Activated naive CD8-positive, alpha-beta T cell treated with anti-CD3 and anti-CD28 coated beads, Interleukin-2, amount 50 U/mL, for 24 hours (primary cell): ENCODE data around the gene STKLD1.

Experiments
- ATAC-seq: fragments of 150-1000 bp; cut with Tn5 transposase; one replicate; pipeline ENCODE4 v1.10.0; 2021
- DNase-seq: peaks from one replicate; pipeline ENCODE4 v3.0.0; 2021
- H3K27ac Mint-ChIP-seq: one replicate; pipeline ENCODE4 v1.8.0; 2021; ENCODE audit warnings: mild to moderate bottlenecking, mixed read lengths
- H3K27me3 Mint-ChIP-seq: one replicate; pipeline ENCODE4 v1.8.0; 2021; ENCODE audit warnings: mixed read lengths
- H3K36me3 Mint-ChIP-seq: one replicate; pipeline ENCODE4 v1.8.0; 2021; ENCODE audit warnings: low read depth, mixed read lengths
- H3K4me1 Mint-ChIP-seq: one replicate; pipeline ENCODE4 v1.8.0; 2021; ENCODE audit warnings: mixed read lengths
- H3K4me3 Mint-ChIP-seq: one replicate; pipeline ENCODE4 v1.8.0; 2021; ENCODE audit warnings: mild to moderate bottlenecking, moderate library complexity, mixed read lengths
- H3K9me3 Mint-ChIP-seq: one replicate; pipeline ENCODE4 v1.8.0; 2021; ENCODE audit warnings: mixed read lengths

The STKLD1 gene

GRCh38 chr9:133340256-133340655, 35.9 kb upstream of the STKLD1 start:
- H3K36me3 Mint-ChIP-seq = peaks cover 47% of the 10 kb centered on the region
- DNase-seq (no peak), ATAC-seq (no peak)
- no peaks in the 10 kb centered on the region for H3K9me3 Mint-ChIP-seq
- peaks cover 40% of the 10 kb centered on the region for H3K4me1 Mint-ChIP-seq
- no peaks in the 10 kb centered on the region for H3K27me3 Mint-ChIP-seq
- peak overlapping the region; percentile 52 for H3K27ac Mint-ChIP-seq
- H3K4me3 Mint-ChIP-seq = no peak overlapping the region

DNA sequence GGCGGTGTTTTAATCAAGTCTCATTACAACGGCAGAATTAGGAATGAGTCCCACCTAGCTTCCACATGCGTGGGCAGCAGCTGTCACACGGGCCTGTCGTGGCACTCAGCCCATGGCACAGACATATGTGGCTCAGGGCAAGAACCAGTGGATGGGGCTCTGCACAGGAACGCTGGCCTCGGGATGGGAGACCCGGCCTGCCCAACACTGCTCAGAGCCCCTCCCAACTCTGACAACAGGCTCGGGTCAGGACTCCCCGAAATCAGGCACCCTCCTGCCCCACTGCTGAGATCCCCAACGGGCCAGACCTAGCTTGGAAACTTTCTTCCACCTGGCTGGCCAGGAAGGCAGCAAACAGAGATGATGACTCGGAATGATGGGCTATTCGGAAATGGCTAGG, 35.2 kb upstream of the STKLD1 start:
- Mint-ChIP-seq H3K36me3 (peaks cover 43% of the 10 kb centered on the region), H3K27me3 (no peaks in the 10 kb centered on the region), H3K27ac (peak overlapping the region; percentile 52), H3K9me3 (no peaks in the 10 kb centered on the region), H3K4me1 (peaks cover 38% of the 10 kb centered on the region), H3K4me3 (no peak overlapping the region)
- no peak for ATAC-seq
- no peak for DNase-seq

DNA sequence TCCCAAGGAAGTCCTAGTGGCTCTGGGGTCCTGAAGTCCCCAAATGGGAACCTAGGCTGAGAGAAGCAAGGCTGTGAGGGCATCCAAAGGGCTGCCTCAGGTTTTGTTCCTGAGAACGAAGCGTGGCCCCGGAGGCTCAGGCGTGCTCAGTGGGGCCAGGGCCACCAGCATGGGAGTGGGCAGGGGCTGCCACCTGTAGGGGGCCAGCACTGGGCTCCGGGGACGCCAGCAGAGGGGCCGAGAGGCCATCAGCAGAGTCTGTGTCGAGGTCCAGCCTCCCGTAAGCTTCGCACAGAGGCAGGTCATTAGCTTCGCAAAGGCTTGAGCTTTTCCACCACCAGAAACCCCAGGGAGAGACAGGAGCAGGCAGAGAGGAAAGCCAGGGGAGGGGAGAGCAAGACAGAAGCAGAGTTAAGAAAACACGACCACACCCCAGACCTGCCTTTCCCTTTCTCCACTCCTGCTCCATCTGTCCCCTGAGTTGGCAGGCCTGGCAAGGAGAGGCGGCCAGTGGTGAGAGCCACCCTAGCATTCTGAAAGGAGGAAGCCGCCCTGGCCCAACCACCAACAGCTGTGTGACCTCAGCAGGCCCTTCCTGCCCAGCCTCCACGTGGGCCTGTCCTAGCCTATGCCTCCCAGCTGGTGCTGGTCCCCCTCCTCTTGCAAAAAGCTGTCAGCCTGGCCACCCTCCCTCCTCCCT, 34.6 kb upstream of the STKLD1 start:
- Mint-ChIP-seq H3K4me1 (peaks cover 41% of the 10 kb centered on the region), H3K36me3 (peaks cover 40% of the 10 kb centered on the region), H3K27me3 (no peaks in the 10 kb centered on the region)

DNA sequence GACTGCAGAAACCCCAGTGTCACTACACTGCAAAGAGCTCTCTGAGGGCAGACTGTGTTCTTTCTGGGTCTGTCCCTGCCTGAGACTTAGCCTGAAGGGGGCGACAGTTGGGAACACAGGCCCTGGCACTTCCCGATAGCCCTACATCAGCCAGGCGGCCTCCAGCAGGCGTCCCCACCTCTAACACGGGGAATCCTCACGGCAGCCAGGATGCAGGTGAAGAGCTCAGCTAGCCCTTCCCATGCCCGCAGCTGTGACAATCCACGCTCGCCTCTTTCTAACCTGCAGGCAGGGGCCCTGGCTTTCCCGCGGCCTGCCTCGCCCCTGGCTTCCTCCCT, 34.1 kb upstream of the STKLD1 start:
- DNase-seq (no peak), ATAC-seq (no peak)
- Mint-ChIP-seq H3K9me3 (no peaks in the 10 kb centered on the region), H3K36me3 (peaks cover 39% of the 10 kb centered on the region), H3K4me1 (peaks cover 41% of the 10 kb centered on the region), H3K27me3 (no peaks in the 10 kb centered on the region), H3K4me3 (no peak overlapping the region), H3K27ac (peak overlapping the region; percentile 73)

More for the DNA sequence above, 34.6 kb upstream of the STKLD1 start:
- DNase-seq = no peak
- no peak for ATAC-seq
- Mint-ChIP-seq H3K27ac (peak overlapping the region; percentile 73), H3K4me3 (no peak overlapping the region), H3K9me3 (no peaks in the 10 kb centered on the region)

GRCh38 chr9:133342570-133342969, 33.6 kb upstream of the STKLD1 start:
- Mint-ChIP-seq H3K27me3 (no peaks in the 10 kb centered on the region), H3K4me3 (no peak overlapping the region), H3K27ac (peak overlapping the region; percentile 73), H3K9me3 (no peaks in the 10 kb centered on the region), H3K4me1 (peaks cover 40% of the 10 kb centered on the region), H3K36me3 (peaks cover 39% of the 10 kb centered on the region)
- no peak for DNase-seq
- no peak for ATAC-seq

DNA sequence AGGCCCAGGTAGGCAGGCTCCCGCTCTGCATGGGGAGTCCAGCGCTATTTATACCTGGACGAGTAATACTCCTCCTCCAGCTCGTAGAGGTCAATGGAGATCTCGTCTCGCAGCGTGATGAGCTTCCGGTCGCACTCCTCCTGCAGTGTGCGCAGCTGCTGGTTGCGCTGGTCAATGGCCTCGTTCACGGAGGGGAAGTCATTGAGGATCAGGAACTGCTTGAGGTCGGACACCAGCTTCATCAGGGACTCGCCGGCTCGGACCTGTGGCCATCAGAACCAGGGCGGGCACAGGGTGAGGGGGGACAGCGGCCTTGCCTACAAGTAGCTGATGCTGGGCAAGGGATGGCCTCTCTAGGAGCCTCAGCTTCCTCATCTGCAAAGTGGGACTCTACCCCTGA, 32.1 kb upstream of the STKLD1 start:
- DNase-seq = no peak
- Mint-ChIP-seq H3K36me3 (peaks cover 44% of the 10 kb centered on the region), H3K9me3 (no peaks in the 10 kb centered on the region), H3K27me3 (peaks cover 3% of the 10 kb centered on the region), H3K4me1 (peaks cover 46% of the 10 kb centered on the region), H3K4me3 (no peak overlapping the region), H3K27ac (no peak overlapping the region)
- no peak for ATAC-seq

- no peak for ATAC-seq
- H3K27ac Mint-ChIP-seq = no peak overlapping the region
- peaks cover 45% of the 10 kb centered on the region for H3K36me3 Mint-ChIP-seq
- no peak overlapping the region for H3K4me3 Mint-ChIP-seq
- peaks cover 50% of the 10 kb centered on the region for H3K4me1 Mint-ChIP-seq
- H3K9me3 Mint-ChIP-seq = no peaks in the 10 kb centered on the region
- H3K27me3 Mint-ChIP-seq = peaks cover 3% of the 10 kb centered on the region
- no peak for DNase-seq
Measured at GRCh38 chr9:133344979-133345378, 31.2 kb upstream of the STKLD1 start.

- Mint-ChIP-seq H3K4me3 (no peak overlapping the region), H3K36me3 (peaks cover 45% of the 10 kb centered on the region), H3K9me3 (no peaks in the 10 kb centered on the region), H3K4me1 (peaks cover 50% of the 10 kb centered on the region), H3K27ac (no peak overlapping the region), H3K27me3 (peaks cover 3% of the 10 kb centered on the region)
- no peak for DNase-seq
- no peak for ATAC-seq
Measured at GRCh38 chr9:133345596-133345995, 30.6 kb upstream of the STKLD1 start.

DNA sequence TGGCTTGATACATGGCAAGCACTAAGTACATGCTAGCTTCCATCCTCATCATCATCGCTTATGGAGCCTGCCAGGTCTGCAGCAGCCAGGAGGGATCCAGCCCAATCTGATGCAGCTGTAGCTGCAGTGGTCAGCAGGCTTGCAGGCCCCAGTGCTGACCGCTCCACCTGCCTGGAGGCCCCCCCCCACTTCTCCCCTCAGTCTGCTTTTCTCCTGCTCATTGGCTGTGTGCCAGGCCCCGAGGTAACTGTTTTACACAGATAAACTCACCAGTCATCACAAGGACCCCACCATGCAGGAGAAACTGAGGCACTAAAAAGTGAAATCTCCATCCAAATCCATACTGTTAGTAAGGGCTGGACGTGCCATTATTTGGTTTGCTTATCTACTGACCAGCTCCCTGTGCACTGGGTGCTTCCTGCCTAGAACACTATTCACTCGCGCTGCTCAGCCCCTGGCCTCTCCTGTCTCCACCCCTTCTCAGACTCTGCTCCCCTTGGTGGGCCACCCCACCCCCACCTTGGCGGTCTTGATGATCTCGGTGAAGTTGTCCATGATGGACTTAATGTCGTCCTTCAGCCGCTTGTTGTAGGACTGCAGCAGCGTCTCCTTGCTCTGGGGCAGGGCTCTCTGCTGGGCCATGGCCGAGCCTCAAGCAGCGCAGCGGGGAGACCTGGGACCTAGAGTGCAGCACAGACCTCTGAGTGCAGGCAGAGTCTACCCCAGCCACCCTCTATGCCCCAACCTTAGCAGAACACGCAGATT, 30.0 kb upstream of the STKLD1 start:
- Mint-ChIP-seq H3K36me3 (peaks cover 45% of the 10 kb centered on the region), H3K27ac (peak overlapping the region; percentile 97), H3K4me3 (peak overlapping the region; percentile 97), H3K4me1 (peaks cover 48% of the 10 kb centered on the region), H3K27me3 (peaks cover 3% of the 10 kb centered on the region), H3K9me3 (no peaks in the 10 kb centered on the region)
- DNase-seq (no peak), ATAC-seq (no peak)

- ATAC-seq (peak; percentile 41), DNase-seq (peak; percentile 55)
- H3K27ac Mint-ChIP-seq = peak overlapping the region; percentile 97
- peak overlapping the region; percentile 97 for H3K4me3 Mint-ChIP-seq
- H3K27me3 Mint-ChIP-seq = peaks cover 3% of the 10 kb centered on the region
- H3K36me3 Mint-ChIP-seq = peaks cover 56% of the 10 kb centered on the region
- no peaks in the 10 kb centered on the region for H3K9me3 Mint-ChIP-seq
- peaks cover 43% of the 10 kb centered on the region for H3K4me1 Mint-ChIP-seq
Measured at GRCh38 chr9:133347515-133347984, 28.6 kb upstream of the STKLD1 start.

- peak; percentile 60 for ATAC-seq
- Mint-ChIP-seq H3K4me3 (peak within 1 kb of the TSS; percentile 97), H3K27me3 (peaks cover 3% of the 10 kb centered on the region), H3K27ac (peak within 1 kb of the TSS; percentile 97), H3K36me3 (peaks cover 54% of the 10 kb centered on the region), H3K9me3 (no peaks in the 10 kb centered on the region), H3K4me1 (peaks cover 43% of the 10 kb centered on the region)
- DNase-seq = peak; percentile 91
Measured at GRCh38 chr9:133347985-133348717, 28.0 kb upstream of the STKLD1 start, which contains the start of the genes MED22 and RPL7A. MED22 (minus strand) TSS chr9:133348131; CDS start chr9:133346662, 1,469 bp downstream. RPL7A (plus strand) TSS chr9:133348218; CDS start chr9:133348244, 26 bp downstream.

- Mint-ChIP-seq H3K4me3 (peak overlapping the region; percentile 97), H3K36me3 (peaks cover 56% of the 10 kb centered on the region), H3K9me3 (no peaks in the 10 kb centered on the region), H3K27me3 (peaks cover 3% of the 10 kb centered on the region), H3K27ac (peak overlapping the region; percentile 97), H3K4me1 (peaks cover 43% of the 10 kb centered on the region)
- DNase-seq (no peak), ATAC-seq (no peak)
Measured at GRCh38 chr9:133348718-133349573, 27.2 kb upstream of the STKLD1 start.

DNA sequence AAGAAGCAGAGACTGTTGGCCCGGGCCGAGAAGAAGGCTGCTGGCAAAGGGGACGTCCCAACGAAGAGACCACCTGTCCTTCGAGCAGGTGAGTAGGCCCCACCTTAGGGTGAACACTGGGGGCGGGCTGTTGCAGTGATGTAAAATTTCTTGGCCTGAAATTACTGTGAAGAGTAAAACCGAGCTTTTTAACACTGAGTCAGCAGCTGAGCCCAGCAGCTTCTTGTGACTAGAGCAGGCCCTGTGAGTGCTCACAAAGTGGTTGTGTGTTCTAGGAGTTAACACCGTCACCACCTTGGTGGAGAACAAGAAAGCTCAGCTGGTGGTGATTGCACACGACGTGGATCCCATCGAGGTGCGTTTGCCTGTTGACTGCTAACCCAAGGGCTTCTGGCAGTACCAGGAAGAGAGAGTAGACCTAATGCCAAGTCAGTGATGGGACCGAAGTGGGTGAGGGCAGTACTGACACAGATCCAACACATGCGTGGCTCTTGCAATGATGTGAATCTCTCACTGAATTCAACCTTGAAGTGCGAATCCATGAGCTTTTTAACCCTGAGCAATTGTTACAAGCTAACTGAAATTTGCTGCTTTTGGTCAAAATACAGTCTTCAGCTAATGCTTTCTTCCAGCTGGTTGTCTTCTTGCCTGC, 26.1 kb upstream of the STKLD1 start:
- peaks cover 3% of the 10 kb centered on the region for H3K27me3 Mint-ChIP-seq
- no peak for ATAC-seq
- peak overlapping the region; percentile 97 for H3K4me3 Mint-ChIP-seq
- no peaks in the 10 kb centered on the region for H3K9me3 Mint-ChIP-seq
- DNase-seq = no peak
- peaks cover 56% of the 10 kb centered on the region for H3K36me3 Mint-ChIP-seq
- H3K27ac Mint-ChIP-seq = peak overlapping the region; percentile 97
- peaks cover 49% of the 10 kb centered on the region for H3K4me1 Mint-ChIP-seq
